Esophagus squamous epithelium (tissue), 4 donors: ENCODE results near the gene DLG2.

ENCODE experiments used
- POLR2A ChIP-seq, 4 donors: fragments of 450-650 bp; IDR thresholded peaks; one replicate each; pipeline ENCODE4 v1.6.1; 2017; ENCODE audit warnings: antibody characterized with exemption in 4 of 4, mild to moderate bottlenecking in 4 of 4, moderate library complexity in 3 of 4
- TF ChIP-seq, protein P1 (sequence below), 6 experiments: fragments of 450-650 bp in 4 of 6; fragments of 200-600 bp in 2 of 6; sonication (generic) in 2 of 6; IDR thresholded peaks; one replicate each; pipeline ENCODE4 v1.5.1; 2016 to 2019; ENCODE audit warnings: antibody characterized with exemption in 6 of 6, mild to moderate bottlenecking in 4 of 6, moderate library complexity in 4 of 6

DNA sequence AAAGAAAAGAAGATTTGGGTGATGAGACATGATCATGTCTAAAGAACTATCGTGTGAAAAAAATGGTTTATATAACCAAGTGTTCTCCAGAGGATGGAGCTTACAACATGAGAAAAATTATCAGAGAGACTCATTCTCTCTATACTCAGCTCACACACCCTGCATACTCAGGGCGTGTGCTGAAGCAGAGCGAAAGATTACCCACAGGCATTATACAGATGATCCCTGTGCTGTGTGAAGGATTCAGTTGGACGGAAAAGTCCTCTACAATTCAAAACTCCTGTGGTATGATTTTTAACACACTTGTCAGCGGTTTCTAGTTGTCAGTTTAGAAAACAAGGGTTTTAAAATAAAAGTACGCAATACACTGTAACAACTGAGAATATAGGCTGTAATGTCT lies 267.3 kb downstream of the DLG2 start:
- TF ChIP-seq, protein P1, sequence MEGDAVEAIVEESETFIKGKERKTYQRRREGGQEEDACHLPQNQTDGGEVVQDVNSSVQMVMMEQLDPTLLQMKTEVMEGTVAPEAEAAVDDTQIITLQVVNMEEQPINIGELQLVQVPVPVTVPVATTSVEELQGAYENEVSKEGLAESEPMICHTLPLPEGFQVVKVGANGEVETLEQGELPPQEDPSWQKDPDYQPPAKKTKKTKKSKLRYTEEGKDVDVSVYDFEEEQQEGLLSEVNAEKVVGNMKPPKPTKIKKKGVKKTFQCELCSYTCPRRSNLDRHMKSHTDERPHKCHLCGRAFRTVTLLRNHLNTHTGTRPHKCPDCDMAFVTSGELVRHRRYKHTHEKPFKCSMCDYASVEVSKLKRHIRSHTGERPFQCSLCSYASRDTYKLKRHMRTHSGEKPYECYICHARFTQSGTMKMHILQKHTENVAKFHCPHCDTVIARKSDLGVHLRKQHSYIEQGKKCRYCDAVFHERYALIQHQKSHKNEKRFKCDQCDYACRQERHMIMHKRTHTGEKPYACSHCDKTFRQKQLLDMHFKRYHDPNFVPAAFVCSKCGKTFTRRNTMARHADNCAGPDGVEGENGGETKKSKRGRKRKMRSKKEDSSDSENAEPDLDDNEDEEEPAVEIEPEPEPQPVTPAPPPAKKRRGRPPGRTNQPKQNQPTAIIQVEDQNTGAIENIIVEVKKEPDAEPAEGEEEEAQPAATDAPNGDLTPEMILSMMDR (IDR thresholded peaks at IDR 0.05), result no peak
- no peak for TF ChIP-seq POLR2A (IDR thresholded peaks at IDR 0.05)
